HepG2 (cell line): ENCODE results near the gene TOMM20. TPM values are rescaled to one million over a fixed set of nuclear protein-coding genes. Genes with fewer than 3 reads are reported as not detected.

Experiments used
- ATF7-NPFF ChIP-seq: sonication (generic); formaldehyde crosslinking; IDR thresholded peaks from 2 replicates; pipeline ENCODE4 v1.8.1; 2023; ENCODE audit warnings: mild to moderate bottlenecking, low read depth, missing genetic modification reagents, moderate library complexity
- SUZ12 ChIP-seq: fragments of 150-350 bp; IDR thresholded peaks from 2 replicates; pipeline ENCODE4 v1.6.1; 2014; ENCODE audit warnings: low read depth, low read length
- ZNF136 ChIP-seq: sonication (generic); formaldehyde crosslinking; IDR thresholded peaks from 2 replicates; pipeline ENCODE4 v1.8.1; 2022; ENCODE audit warnings: low read depth, mild to moderate bottlenecking, moderate library complexity, missing genetic modification reagents
- ZNF354B ChIP-seq: sonication (generic); formaldehyde crosslinking; IDR thresholded peaks from 2 replicates; pipeline ENCODE4 v1.8.0; 2022; ENCODE audit warnings: mild to moderate bottlenecking, missing genetic modification reagents
- ZNF501 ChIP-seq: sonication (generic); formaldehyde crosslinking; IDR thresholded peaks from 2 replicates; pipeline ENCODE4 v1.5.1; 2020; ENCODE audit warnings: mild to moderate bottlenecking, moderate library complexity, missing genetic modification reagents
- ZNF891 ChIP-seq: sonication (generic); formaldehyde crosslinking; IDR thresholded peaks from 2 replicates; pipeline ENCODE4 v1.5.0; 2020; ENCODE audit warnings: mild to moderate bottlenecking, missing genetic modification reagents
- polyA plus RNA-seq, 8 experiments: library from polyadenylated mRNA; depleted of rRNA in 3 of 8; stranded (reverse) in 7 of 8; unstranded in 1 of 8; fragments of >200 nt; fragmentation: Illumina TruSeq in 4 of 8; extraction: Trizol in 4 of 8; gene quantifications; 2 replicates each; pipeline versions ENCODE4 v1.2.1 to v1.2.3, GENCODE V29; 2011 to 2016; ENCODE audit warnings: low read depth in 4 of 8, missing spikeins in 1 of 8, mixed read lengths in 1 of 8; ENCODE audit not compliant: insufficient read depth in 1 of 8
- total RNA-seq, 5 experiments: library from RNA; depleted of rRNA; stranded (reverse); fragments of >200 nt; fragmentation: Illumina TruSeq; extraction: Trizol; gene quantifications; 2 replicates each; pipeline ENCODE4 v1.2.3, GENCODE V29; 2016; ENCODE audit warnings: low read depth in 1 of 5
- TF ChIP-seq, protein P1 (sequence below), 2 experiments: sonication (generic) in 1 of 2; formaldehyde crosslinking in 1 of 2; IDR thresholded peaks; 2 replicates each; pipeline versions ENCODE4 v1.6.1 to v1.9.0; 2014 to 2022; ENCODE audit warnings: antibody characterized with exemption in 1 of 2, borderline replicate concordance in 1 of 2, inconsistent platforms in 1 of 2, low read depth in 1 of 2, missing genetic modification reagents in 1 of 2
- TF ChIP-seq, protein P2 (sequence below): sonication (generic); formaldehyde crosslinking; IDR thresholded peaks from 2 replicates; pipeline ENCODE4 v1.8.1; 2023; ENCODE audit warnings: mild to moderate bottlenecking, moderate library complexity, missing genetic modification reagents
- TF ChIP-seq, protein P3 (sequence below): sonication (generic); formaldehyde crosslinking; conservative IDR thresholded peaks from 2 replicates; pipeline ENCODE4 v1.5.0; 2020; ENCODE audit warnings: missing genetic modification reagents
- TF ChIP-seq, protein P4 (sequence below): fragments of 450-650 bp; IDR thresholded peaks from 2 replicates; pipeline ENCODE4 v1.6.1; 2017; ENCODE audit warnings: mild to moderate bottlenecking

TOMM20 gene
- total and polyA plus RNA-seq, 2 of the 13 experiments (the other 11 are each of a cell fraction or from before 2014, with no cell fraction given), result 153 to 376 TPM

DNA sequence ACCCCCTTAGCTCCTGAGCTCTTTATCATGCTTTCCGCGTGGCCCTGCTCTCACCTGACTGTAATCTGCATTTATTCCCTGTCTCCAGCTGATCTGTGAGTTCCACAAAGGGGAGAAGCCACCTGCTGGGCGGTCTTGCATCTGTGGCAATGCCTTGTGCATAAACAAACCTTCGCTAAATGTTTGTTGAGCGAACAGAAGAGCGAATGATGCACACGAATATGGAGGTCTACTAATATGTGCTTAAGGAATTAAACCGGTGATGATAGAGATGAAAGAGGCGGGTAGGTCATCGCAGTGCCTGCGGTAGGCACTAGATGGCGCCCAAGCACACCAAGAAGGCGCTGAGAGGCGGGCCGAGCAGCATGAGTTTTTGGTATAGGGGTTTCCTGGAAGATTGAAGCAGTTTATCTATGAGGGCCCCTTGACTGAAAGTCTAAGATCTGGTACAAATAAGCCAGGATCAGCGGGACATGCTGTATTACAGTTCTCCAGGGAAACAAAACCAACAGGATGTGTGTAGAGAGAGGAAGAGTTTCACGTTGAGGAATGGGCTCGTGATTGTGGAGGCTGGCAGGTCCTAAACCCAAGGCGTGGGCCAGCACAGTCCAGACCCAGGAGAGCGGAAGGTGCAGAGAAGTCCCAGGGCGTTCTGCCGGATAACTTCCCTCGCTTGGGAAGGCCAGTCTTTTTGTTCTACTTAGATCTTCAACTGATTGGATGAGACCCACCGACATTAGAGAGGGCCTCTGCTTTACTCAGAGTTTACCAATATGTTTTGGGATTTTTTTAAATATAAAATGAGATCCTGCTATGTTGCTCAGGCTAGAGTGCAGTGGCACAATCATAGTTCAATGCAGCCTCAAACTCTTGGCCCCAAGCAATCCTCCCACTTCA is 34.7 kb downstream of the TOMM20 start (continued):
- TF ChIP-seq, protein P1, sequence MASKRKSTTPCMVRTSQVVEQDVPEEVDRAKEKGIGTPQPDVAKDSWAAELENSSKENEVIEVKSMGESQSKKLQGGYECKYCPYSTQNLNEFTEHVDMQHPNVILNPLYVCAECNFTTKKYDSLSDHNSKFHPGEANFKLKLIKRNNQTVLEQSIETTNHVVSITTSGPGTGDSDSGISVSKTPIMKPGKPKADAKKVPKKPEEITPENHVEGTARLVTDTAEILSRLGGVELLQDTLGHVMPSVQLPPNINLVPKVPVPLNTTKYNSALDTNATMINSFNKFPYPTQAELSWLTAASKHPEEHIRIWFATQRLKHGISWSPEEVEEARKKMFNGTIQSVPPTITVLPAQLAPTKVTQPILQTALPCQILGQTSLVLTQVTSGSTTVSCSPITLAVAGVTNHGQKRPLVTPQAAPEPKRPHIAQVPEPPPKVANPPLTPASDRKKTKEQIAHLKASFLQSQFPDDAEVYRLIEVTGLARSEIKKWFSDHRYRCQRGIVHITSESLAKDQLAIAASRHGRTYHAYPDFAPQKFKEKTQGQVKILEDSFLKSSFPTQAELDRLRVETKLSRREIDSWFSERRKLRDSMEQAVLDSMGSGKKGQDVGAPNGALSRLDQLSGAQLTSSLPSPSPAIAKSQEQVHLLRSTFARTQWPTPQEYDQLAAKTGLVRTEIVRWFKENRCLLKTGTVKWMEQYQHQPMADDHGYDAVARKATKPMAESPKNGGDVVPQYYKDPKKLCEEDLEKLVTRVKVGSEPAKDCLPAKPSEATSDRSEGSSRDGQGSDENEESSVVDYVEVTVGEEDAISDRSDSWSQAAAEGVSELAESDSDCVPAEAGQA (IDR thresholded peaks at IDR 0.05; ENCODE audit: low read depth), result no peak
- TF ChIP-seq, protein P1 (CRISPR knock-in tag; IDR thresholded peaks at IDR 0.05; ENCODE audit: borderline replicate concordance), result no peak
- TF ChIP-seq ZNF501 (CRISPR knock-in tag) (peak; percentile 67; the same call in 1 of the 2 replicates), ZNF354B (CRISPR knock-in tag) (no peak), SUZ12 (no peak), ZNF891 (0 out of 2 replicates have a peak, but pooled peaks have one; percentile 0), ATF7-NPFF (CRISPR knock-in tag) (0 out of 2 replicates have a peak, but pooled peaks have one; percentile 6), ZNF136 (CRISPR knock-in tag) (no peak)
- TF ChIP-seq, protein P2, sequence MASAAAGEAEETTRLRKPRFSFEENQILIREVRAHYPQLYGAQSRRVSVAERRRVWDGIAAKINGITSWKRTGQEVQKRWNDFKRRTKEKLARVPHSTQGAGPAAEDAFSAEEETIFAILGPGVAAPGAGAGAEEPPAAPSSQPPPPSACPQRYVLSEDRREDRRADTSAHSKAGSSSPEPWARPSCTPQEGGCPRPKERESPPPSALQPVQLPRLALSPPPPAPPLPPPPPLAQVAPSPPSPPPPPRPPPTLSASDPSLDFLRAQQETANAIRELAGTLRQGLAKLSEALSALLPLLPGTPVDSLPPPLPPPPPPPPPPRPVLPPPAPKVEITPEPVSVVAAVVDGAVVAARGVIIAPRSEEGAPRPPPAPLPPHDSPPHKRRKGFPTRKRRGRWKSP (CRISPR knock-in tag), result no peak
- TF ChIP-seq, protein P3, sequence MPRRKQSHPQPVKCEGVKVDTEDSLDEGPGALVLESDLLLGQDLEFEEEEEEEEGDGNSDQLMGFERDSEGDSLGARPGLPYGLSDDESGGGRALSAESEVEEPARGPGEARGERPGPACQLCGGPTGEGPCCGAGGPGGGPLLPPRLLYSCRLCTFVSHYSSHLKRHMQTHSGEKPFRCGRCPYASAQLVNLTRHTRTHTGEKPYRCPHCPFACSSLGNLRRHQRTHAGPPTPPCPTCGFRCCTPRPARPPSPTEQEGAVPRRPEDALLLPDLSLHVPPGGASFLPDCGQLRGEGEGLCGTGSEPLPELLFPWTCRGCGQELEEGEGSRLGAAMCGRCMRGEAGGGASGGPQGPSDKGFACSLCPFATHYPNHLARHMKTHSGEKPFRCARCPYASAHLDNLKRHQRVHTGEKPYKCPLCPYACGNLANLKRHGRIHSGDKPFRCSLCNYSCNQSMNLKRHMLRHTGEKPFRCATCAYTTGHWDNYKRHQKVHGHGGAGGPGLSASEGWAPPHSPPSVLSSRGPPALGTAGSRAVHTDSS (CRISPR knock-in tag), result no peak
- TF ChIP-seq, protein P4, sequence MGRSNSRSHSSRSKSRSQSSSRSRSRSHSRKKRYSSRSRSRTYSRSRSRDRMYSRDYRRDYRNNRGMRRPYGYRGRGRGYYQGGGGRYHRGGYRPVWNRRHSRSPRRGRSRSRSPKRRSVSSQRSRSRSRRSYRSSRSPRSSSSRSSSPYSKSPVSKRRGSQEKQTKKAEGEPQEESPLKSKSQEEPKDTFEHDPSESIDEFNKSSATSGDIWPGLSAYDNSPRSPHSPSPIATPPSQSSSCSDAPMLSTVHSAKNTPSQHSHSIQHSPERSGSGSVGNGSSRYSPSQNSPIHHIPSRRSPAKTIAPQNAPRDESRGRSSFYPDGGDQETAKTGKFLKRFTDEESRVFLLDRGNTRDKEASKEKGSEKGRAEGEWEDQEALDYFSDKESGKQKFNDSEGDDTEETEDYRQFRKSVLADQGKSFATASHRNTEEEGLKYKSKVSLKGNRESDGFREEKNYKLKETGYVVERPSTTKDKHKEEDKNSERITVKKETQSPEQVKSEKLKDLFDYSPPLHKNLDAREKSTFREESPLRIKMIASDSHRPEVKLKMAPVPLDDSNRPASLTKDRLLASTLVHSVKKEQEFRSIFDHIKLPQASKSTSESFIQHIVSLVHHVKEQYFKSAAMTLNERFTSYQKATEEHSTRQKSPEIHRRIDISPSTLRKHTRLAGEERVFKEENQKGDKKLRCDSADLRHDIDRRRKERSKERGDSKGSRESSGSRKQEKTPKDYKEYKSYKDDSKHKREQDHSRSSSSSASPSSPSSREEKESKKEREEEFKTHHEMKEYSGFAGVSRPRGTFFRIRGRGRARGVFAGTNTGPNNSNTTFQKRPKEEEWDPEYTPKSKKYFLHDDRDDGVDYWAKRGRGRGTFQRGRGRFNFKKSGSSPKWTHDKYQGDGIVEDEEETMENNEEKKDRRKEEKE, result no peak
